Prostate gland (tissue), 2 donors: ENCODE results near the gene TM7SF3.

ENCODE experiments used
- POLR2A ChIP-seq: fragments of 450-650 bp; IDR thresholded peaks from one replicate; pipeline ENCODE4 v1.6.1; 2016; ENCODE audit warnings: antibody characterized with exemption, mild to moderate bottlenecking
- POLR2AphosphoS5 ChIP-seq: sonication (generic); formaldehyde crosslinking; IDR thresholded peaks from one replicate; pipeline ENCODE4 v1.6.1; 2017; ENCODE audit warnings: antibody characterized with exemption
- TF ChIP-seq, protein P1 (sequence below), 4 experiments: fragments of 200-600 bp in 2 of 4; fragments of 450-650 bp in 2 of 4; sonication (generic) in 2 of 4; IDR thresholded peaks; 1 replicate in 3 of 4; 2 replicates in 1 of 4; pipeline ENCODE4 v1.5.1; 2016 to 2019; ENCODE audit warnings: antibody characterized with exemption in 4 of 4, mild to moderate bottlenecking in 2 of 4, moderate library complexity in 2 of 4

DNA sequence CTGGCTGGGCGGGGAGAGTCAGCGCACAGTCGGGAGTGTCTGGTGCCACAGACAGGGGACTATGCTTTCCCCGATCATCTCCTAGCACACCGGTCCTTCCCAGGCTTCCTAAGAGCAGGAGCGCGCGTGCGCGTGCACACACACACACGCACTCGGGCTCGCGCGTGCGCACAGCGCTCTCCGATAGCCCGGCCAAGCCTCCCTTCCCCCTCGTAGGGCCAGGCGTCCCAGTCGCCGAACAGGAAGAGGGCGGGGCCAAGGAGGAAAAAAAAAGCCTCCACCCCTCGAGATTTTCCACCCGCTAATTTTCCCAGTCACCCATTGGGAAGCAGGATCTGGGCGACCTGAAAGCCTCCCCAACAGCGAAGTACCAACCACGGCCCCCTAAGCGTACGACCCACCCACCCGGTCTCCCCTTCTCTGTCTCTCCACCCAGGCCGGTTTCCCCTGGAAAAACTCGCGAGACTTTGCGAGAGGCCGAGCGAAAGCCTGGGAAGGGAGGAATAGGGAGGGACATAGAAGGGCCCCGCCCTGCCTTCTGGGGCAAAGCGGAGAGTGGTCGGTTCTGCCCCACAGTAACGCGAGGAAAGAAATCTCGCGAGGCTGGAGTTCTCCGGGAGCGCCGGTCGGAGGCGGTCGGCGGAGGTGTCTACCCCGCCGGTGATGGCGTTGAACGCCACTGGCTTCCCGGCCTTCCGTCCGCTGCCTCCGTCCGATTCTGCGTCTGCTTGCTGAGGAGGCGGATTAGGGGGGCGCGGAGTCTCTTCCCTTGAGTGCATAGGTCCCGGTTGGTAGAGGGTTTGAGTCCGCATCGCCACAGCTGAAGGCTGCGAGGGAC lies 76.1 kb downstream of the TM7SF3 start, which contains the start of the genes FGFR1OP2 and INTS13:
- peak; percentile 84 for TF ChIP-seq POLR2AphosphoS5
- TF ChIP-seq, protein P1, sequence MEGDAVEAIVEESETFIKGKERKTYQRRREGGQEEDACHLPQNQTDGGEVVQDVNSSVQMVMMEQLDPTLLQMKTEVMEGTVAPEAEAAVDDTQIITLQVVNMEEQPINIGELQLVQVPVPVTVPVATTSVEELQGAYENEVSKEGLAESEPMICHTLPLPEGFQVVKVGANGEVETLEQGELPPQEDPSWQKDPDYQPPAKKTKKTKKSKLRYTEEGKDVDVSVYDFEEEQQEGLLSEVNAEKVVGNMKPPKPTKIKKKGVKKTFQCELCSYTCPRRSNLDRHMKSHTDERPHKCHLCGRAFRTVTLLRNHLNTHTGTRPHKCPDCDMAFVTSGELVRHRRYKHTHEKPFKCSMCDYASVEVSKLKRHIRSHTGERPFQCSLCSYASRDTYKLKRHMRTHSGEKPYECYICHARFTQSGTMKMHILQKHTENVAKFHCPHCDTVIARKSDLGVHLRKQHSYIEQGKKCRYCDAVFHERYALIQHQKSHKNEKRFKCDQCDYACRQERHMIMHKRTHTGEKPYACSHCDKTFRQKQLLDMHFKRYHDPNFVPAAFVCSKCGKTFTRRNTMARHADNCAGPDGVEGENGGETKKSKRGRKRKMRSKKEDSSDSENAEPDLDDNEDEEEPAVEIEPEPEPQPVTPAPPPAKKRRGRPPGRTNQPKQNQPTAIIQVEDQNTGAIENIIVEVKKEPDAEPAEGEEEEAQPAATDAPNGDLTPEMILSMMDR (IDR thresholded peaks at IDR 0.05) = no peak
- TF ChIP-seq POLR2A = peak; percentile 97
